BJ (cell line): ENCODE measurements around the gene CSNK1G2. TPM values are rescaled to one million over a fixed set of nuclear protein-coding genes. Genes with fewer than 3 reads are reported as not detected.

Experiments
- CTCF ChIA-PET: fragments of 350-600 bp; formaldehyde crosslinking; extraction: SDS; loops from one replicate; lab custom pipeline; 2021; ENCODE audit warnings: antibody characterized with exemption, inconsistent platforms; lab: Yijun Ruan, JAX
- POLR2A ChIA-PET: fragments of 300-600 bp; sonication (Branson Sonifier 250); formaldehyde crosslinking; extraction: SDS; loops from one replicate; lab custom pipeline; 2021; ENCODE audit warnings: antibody characterized with exemption; lab: Charles Lee
- DNase-seq: peaks from one replicate; pipeline ENCODE4 v3.0.0-alpha.2; 2011; ENCODE audit warnings: low read depth
- H3K27me3 ChIP-seq: 2 replicates; pipeline ENCODE4 v1.6.0; 2011; ENCODE audit warnings: low read length; ENCODE audit not compliant: control insufficient read depth, insufficient read depth
- H3K36me3 ChIP-seq: 2 replicates; pipeline ENCODE4 v1.5.1; 2011; ENCODE audit warnings: low read length; ENCODE audit not compliant: control insufficient read depth, insufficient read depth
- H3K4me3 ChIP-seq: 2 replicates; pipeline ENCODE4 v1.5.1; 2011; ENCODE audit warnings: low read depth, mild to moderate bottlenecking, control low read depth, low read length
- polyA plus RNA-seq: library from polyadenylated mRNA; depleted of rRNA; stranded (reverse); fragments of >200 nt; gene quantifications from 2 replicates; pipeline ENCODE4 v1.2.3, GENCODE V29; 2011
- TF ChIP-seq, protein P1 (sequence below): IDR thresholded peaks from 2 replicates; pipeline ENCODE4 v1.5.1; 2011; ENCODE audit warnings: low read depth, mild to moderate bottlenecking, control low read depth, inconsistent platforms, low read length, moderate library complexity; ENCODE audit not compliant: insufficient read depth

Gene CSNK1G2
- polyA plus RNA-seq, 1 experiment: 48.1 TPM

- Histone ChIP-seq H3K4me3 (no peak overlapping the region), H3K36me3 (no peaks in the 10 kb centered on the region), H3K27me3 (no peaks in the 10 kb centered on the region)
- no peak for DNase-seq
- TF ChIP-seq, protein P1, sequence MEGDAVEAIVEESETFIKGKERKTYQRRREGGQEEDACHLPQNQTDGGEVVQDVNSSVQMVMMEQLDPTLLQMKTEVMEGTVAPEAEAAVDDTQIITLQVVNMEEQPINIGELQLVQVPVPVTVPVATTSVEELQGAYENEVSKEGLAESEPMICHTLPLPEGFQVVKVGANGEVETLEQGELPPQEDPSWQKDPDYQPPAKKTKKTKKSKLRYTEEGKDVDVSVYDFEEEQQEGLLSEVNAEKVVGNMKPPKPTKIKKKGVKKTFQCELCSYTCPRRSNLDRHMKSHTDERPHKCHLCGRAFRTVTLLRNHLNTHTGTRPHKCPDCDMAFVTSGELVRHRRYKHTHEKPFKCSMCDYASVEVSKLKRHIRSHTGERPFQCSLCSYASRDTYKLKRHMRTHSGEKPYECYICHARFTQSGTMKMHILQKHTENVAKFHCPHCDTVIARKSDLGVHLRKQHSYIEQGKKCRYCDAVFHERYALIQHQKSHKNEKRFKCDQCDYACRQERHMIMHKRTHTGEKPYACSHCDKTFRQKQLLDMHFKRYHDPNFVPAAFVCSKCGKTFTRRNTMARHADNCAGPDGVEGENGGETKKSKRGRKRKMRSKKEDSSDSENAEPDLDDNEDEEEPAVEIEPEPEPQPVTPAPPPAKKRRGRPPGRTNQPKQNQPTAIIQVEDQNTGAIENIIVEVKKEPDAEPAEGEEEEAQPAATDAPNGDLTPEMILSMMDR: no peak
- POLR2A ChIA-PET: no interaction called here
- CTCF ChIA-PET: interaction anchor here (0.9 kb wide), 1 partner anchor 27 kb away, joined by 4 read pairs; no protein-coding TSS in a partner anchor
Observed at GRCh38 chr19:1902923-1903322, 38.0 kb upstream of the CSNK1G2 start.

DNA sequence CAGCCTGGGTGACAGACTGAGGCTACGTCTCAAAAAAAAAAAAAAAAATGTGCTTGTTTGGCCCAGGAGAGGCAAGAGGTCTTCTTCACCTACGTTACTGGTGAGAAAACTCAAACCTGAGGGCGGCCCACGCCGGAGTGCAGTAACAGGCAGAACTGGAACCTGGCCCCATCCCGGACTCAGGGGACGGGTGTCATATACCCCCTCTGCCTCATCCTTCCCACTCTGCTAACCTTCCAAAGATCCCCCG lies 36.2 kb upstream of the CSNK1G2 start:
- DNase-seq: no peak
- CTCF ChIA-PET: interaction anchor here (1.1 kb wide), 1 partner anchor 40 kb away, joined by 3 read pairs; no protein-coding TSS in a partner anchor
- POLR2A ChIA-PET: no interaction called here
- H3K4me3 ChIP-seq: no peak overlapping the region
- no peaks in the 10 kb centered on the region for H3K27me3 ChIP-seq
- H3K36me3 ChIP-seq: no peaks in the 10 kb centered on the region
- TF ChIP-seq, protein P1: no peak

GRCh38 chr19:1905110-1905862 lies 35.7 kb upstream of the CSNK1G2 start, which contains the start of the genes ADAT3 and SCAMP4:
TSS of gene ADAT3 (plus strand) at chr19:1905399. CDS start at chr19:1912048, 6,649 bp downstream.
TSS of gene SCAMP4 (plus strand) at chr19:1905399. CDS start at chr19:1915020, 9,621 bp downstream.
- peak within 1 kb of the TSS; percentile 66 for H3K4me3 ChIP-seq
- no peaks in the 10 kb centered on the region for H3K36me3 ChIP-seq
- peak; percentile 92 for DNase-seq
- TF ChIP-seq, protein P1: no peak
- CTCF ChIA-PET: interaction anchor here (0.6 to 1.2 kb wide), 2 partner anchors 20 to 40 kb away, joined by 3 to 4 read pairs; no protein-coding TSS in a partner anchor
- H3K27me3 ChIP-seq: no peaks in the 10 kb centered on the region
- POLR2A ChIA-PET: no interaction called here

GRCh38 chr19:1905863-1906375 lies 35.1 kb upstream of the CSNK1G2 start:
- H3K4me3 ChIP-seq: peak overlapping the region; percentile 66
- TF ChIP-seq, protein P1: no peak
- POLR2A ChIA-PET: no interaction called here

DNA sequence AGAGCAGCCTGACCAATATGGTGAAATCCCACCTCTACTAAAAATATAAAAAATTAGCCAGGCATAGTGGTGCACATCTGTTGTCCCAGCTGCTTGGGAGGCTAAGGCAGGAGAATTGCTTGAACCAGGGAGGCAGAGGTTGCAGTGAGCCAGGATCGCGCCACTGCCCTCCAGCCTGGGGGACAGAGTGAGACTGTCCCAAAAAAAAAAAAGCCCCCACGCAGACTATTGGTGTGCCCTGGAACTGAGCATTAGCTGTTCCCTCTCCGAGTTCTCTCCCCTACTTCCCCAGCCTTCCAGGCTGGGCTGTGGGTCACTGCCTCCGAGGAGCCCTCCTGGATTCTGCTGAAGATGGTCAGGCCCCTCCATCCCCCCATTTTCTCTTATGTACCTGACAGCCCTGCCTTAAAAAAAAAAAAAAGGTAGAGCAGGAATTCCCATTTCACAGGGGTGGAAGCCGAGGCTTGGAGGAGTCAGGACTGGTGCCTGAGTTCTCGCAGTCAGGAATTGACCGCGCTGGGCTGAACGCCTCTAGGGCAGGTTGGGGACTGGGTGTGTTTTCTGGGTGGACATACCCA lies 33.9 kb upstream of the CSNK1G2 start:
- ChIA-PET POLR2A (no interaction called here), CTCF (interaction anchor here (0.7 kb wide), 1 partner anchor 226 kb away, joined by 4 read pairs; no protein-coding TSS in a partner anchor)
- Histone ChIP-seq H3K27me3 (no peaks in the 10 kb centered on the region), H3K4me3 (no peak overlapping the region), H3K36me3 (peaks cover 3% of the 10 kb centered on the region)
- no peak for DNase-seq
- TF ChIP-seq, protein P1: no peak

More at GRCh38 chr19:1905863-1906375, 35.1 kb upstream of the CSNK1G2 start:
- H3K36me3 ChIP-seq: no peaks in the 10 kb centered on the region
- no peaks in the 10 kb centered on the region for H3K27me3 ChIP-seq
- CTCF ChIA-PET: interaction anchor here (0.6 to 1.2 kb wide), 3 partner anchors 19 to 227 kb away, joined by 3 to 4 read pairs (median 4); no protein-coding TSS in a partner anchor
- DNase-seq: no peak
